Mesothelial cell of epicardium (in vitro differentiated cells): ENCODE measurements around the gene CRBN. TPM values are rescaled to one million over a fixed set of nuclear protein-coding genes. Genes with fewer than 3 reads are reported as not detected.

Source experiments
- DNase-seq, 2 experiments: peaks; one replicate each; pipeline ENCODE4 v3.0.0; 2021; ENCODE audit warnings: low spot score in 2 of 2; ENCODE audit not compliant: unreplicated experiment in 2 of 2
- H3K27ac Mint-ChIP-seq: 2 replicates; pipeline ENCODE4 v1.8.0; 2021; ENCODE audit warnings: mixed read lengths
- H3K27me3 Mint-ChIP-seq: 2 replicates; pipeline ENCODE4 v1.8.0; 2021; ENCODE audit warnings: low read depth, mixed read lengths
- H3K36me3 Mint-ChIP-seq: 2 replicates; pipeline ENCODE4 v1.8.0; 2021; ENCODE audit warnings: mixed read lengths
- H3K4me1 Mint-ChIP-seq: 2 replicates; pipeline ENCODE4 v1.8.0; 2021; ENCODE audit warnings: mixed read lengths
- H3K4me3 Mint-ChIP-seq: 2 replicates; pipeline ENCODE4 v1.8.0; 2021; ENCODE audit warnings: mild to moderate bottlenecking, moderate library complexity, mixed read lengths
- H3K9me3 Mint-ChIP-seq: 2 replicates; pipeline ENCODE4 v1.8.0; 2021; ENCODE audit warnings: mixed read lengths
- CTCF ChIP-seq: fragments of 200-600 bp; sonication (generic); IDR thresholded peaks from one replicate; pipeline ENCODE4 v1.5.0; 2021; ENCODE audit warnings: antibody characterized with exemption; ENCODE audit not compliant: unreplicated experiment
- total RNA-seq: library from RNA; stranded (reverse); gene quantifications from 3 replicates; pipeline ENCODE4 v1.2.1, GENCODE V29; 2021

Gene CRBN
- total RNA-seq, 1 donor from 2014 or later, result 44.5 TPM

GRCh38 chr3:3189102-3189727, 9.7 kb upstream of the CRBN start:
- no peak for DNase-seq
- peaks cover 10% of the 10 kb centered on the region for H3K4me1 Mint-ChIP-seq
- H3K36me3 Mint-ChIP-seq, result no peaks in the 10 kb centered on the region
- no peak overlapping the region for H3K4me3 Mint-ChIP-seq
- peak overlapping the region; percentile 16 for H3K27ac Mint-ChIP-seq
- H3K9me3 Mint-ChIP-seq, result peaks cover 21% of the 10 kb centered on the region
- peaks cover 42% of the 10 kb centered on the region for H3K27me3 Mint-ChIP-seq
- TF ChIP-seq CTCF, result no peak

DNA sequence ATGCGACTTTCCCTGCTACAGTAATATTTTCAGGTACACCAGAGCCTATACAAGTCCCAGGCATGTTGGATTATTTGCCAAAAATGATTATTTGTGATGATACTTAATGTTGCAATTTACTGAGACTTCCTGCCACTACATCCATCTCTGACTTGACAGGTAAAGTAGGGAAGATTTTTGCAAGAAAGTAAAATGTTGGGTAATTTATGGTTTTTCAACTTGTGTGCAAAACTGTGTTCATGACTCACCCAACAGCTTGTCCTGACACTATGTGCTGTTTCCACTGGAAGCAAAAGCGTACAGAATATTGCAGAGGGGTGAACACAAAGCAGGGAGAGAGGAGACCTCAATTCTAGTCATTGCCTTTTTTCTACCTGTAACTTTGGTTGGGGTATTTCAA, 5.4 kb upstream of the CRBN start:
- Mint-ChIP-seq H3K36me3 (no peaks in the 10 kb centered on the region), H3K27ac (no peak overlapping the region), H3K9me3 (peaks cover 21% of the 10 kb centered on the region), H3K4me1 (peaks cover 10% of the 10 kb centered on the region), H3K27me3 (peaks cover 30% of the 10 kb centered on the region), H3K4me3 (no peak overlapping the region)
- no peak for DNase-seq
- no peak for TF ChIP-seq CTCF

DNA sequence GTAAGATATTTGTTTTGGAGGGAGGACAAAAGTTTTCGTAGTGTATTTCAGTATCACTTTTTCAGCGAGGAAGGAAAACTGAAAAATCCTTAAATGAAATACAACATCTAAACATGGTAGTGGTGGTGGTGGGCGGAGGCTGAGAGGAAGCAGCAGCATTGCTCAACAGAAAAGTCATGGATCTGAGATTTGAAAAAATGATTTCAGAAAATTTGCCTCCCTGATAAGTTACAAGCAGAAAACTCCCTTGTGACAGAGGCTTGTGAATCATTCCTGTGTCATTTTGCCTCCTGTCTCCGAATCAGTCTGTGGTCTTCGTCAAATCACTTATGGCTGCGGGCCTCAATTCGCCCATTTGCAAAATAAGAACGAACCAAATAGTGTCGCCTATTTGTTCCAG, 965 bp upstream of the CRBN start:
- Mint-ChIP-seq H3K27ac (no peak overlapping the region), H3K9me3 (no peaks in the 10 kb centered on the region), H3K4me1 (peaks cover 17% of the 10 kb centered on the region), H3K27me3 (peaks cover 24% of the 10 kb centered on the region), H3K36me3 (peaks cover 1% of the 10 kb centered on the region), H3K4me3 (no peak overlapping the region)
- no peak for TF ChIP-seq CTCF
- no peak for DNase-seq

DNA sequence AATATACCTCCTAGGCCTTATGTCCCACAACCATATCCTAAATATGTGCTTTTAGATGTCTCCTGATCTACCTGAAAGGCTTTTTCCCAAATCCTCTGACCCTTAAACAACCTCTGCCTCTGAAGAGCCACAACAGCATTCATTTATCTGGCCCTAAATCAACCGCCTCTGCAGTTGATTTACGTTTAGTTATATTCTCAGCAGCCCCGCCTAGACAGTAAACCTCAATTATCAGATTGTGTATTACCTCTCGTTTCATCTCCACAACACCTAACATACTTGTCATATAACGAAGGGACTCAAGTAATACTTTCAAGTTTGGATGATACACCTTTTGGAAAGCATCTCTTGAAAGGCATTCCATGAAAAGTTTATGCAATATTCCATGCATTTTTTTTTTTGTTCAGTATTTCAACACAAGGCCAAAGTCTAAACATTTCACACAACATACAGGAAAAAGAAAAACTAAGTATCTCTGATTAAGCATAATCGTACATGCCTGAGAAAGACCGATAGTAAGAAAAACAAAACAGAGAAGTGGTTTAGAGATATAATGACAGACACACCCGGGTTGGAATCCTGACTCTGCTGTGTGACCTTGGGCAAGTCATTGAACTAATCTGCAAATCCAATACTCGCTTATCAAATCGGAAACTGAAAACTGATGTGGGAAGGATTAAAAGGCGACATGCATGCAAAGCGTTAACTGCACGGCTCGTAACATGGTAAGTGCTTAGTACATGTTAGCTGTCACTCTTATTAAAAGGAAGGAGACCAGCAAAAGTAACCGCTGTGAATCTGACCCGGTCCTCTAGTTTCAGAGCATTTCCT, 778 bp downstream of the CRBN start:
- H3K27ac Mint-ChIP-seq, result peak overlapping the region; percentile 82
- H3K4me3 Mint-ChIP-seq, result peak overlapping the region; percentile 90
- peaks cover 11% of the 10 kb centered on the region for H3K27me3 Mint-ChIP-seq
- no peaks in the 10 kb centered on the region for H3K9me3 Mint-ChIP-seq
- H3K36me3 Mint-ChIP-seq, result peaks cover 8% of the 10 kb centered on the region
- no peak for DNase-seq
- H3K4me1 Mint-ChIP-seq, result peaks cover 17% of the 10 kb centered on the region
- TF ChIP-seq CTCF, result no peak

GRCh38 chr3:3177861-3178497, 1.5 kb downstream of the CRBN start:
- no peak for DNase-seq
- Mint-ChIP-seq H3K4me3 (peak overlapping the region; percentile 90), H3K27me3 (peaks cover 5% of the 10 kb centered on the region), H3K9me3 (no peaks in the 10 kb centered on the region), H3K4me1 (peaks cover 17% of the 10 kb centered on the region), H3K27ac (peak overlapping the region; percentile 43), H3K36me3 (peaks cover 8% of the 10 kb centered on the region)
- TF ChIP-seq CTCF, result no peak
